Naive thymus-derived CD4-positive, alpha-beta T cell (primary cell): ENCODE measurements around the gene DNAJB7. TPM values are rescaled to one million over a fixed set of nuclear protein-coding genes. Genes with fewer than 3 reads are reported as not detected.

Experiments
- ATAC-seq: fragments of 150-1000 bp; cut with Tn5 transposase; 2 replicates; pipeline ENCODE4 v1.10.0; 2021; ENCODE audit warnings: mild to moderate bottlenecking, moderate library complexity
- CTCF ChIA-PET: fragments of 350-600 bp; sonication (Branson Sonifier 250); formaldehyde crosslinking; loops from one replicate; lab custom pipeline; 2021; ENCODE audit warnings: antibody characterized with exemption; lab: Charles Lee
- POLR2A ChIA-PET: fragments of 350-600 bp; sonication (Branson Sonifier 250); formaldehyde crosslinking; loops from one replicate; lab custom pipeline; 2021; ENCODE audit warnings: antibody characterized with exemption, inconsistent platforms; lab: Charles Lee
- DNase-seq, 9 donors: peaks; one replicate each; pipeline versions ENCODE4 v3.0.0 to v3.0.0-alpha.2; 2020 to 2022; ENCODE audit warnings: mixed read lengths in 1 of 9
- H3K27ac ChIP-seq: one replicate; pipeline ENCODE4 v1.7.0; 2013; ENCODE audit warnings: mild to moderate bottlenecking, low read depth, low read length, moderate library complexity
- H3K27me3 ChIP-seq, 2 donors: one replicate each; pipeline ENCODE4 v1.7.0; 2013; ENCODE audit warnings: low read length in 2 of 2, mild to moderate bottlenecking in 2 of 2, moderate library complexity in 2 of 2; ENCODE audit not compliant: control insufficient read depth in 2 of 2, insufficient read depth in 2 of 2
- H3K36me3 ChIP-seq, 3 experiments: 1 replicate in 2 of 3; 2 replicates in 1 of 3; pipeline ENCODE4 v1.7.0; 2013; ENCODE audit warnings: low read length in 3 of 3, mild to moderate bottlenecking in 3 of 3, moderate library complexity in 1 of 3; ENCODE audit not compliant: insufficient read depth in 3 of 3, control insufficient read depth in 2 of 3
- H3K4me1 ChIP-seq, 2 donors: one replicate each; pipeline ENCODE4 v1.7.0; 2013; ENCODE audit warnings: low read length in 2 of 2, mild to moderate bottlenecking in 2 of 2, moderate library complexity in 1 of 2; ENCODE audit not compliant: control insufficient read depth in 2 of 2, insufficient read depth in 2 of 2
- H3K4me3 ChIP-seq: 2 replicates; pipeline ENCODE4 v1.7.0; 2013; ENCODE audit warnings: mild to moderate bottlenecking, low read length
- H3K9me3 ChIP-seq, 3 experiments: 1 replicate in 2 of 3; 2 replicates in 1 of 3; pipeline ENCODE4 v1.7.0; 2013; ENCODE audit warnings: low read length in 3 of 3; ENCODE audit not compliant: control insufficient read depth in 2 of 3
- H3K27ac Mint-ChIP-seq, 9 donors: one replicate each; pipeline ENCODE4 v1.8.0; 2020 to 2022; ENCODE audit warnings: mixed read lengths in 9 of 9, mild to moderate bottlenecking in 8 of 9, moderate library complexity in 5 of 9, inconsistent platforms in 2 of 9
- H3K27me3 Mint-ChIP-seq, 5 donors: one replicate each; pipeline ENCODE4 v1.8.0; 2021 to 2022; ENCODE audit warnings: mixed read lengths in 5 of 5, mild to moderate bottlenecking in 1 of 5
- H3K36me3 Mint-ChIP-seq, 5 donors: one replicate each; pipeline ENCODE4 v1.8.0; 2020 to 2022; ENCODE audit warnings: mixed read lengths in 5 of 5, mild to moderate bottlenecking in 3 of 5, inconsistent platforms in 1 of 5
- H3K4me1 Mint-ChIP-seq, 7 donors: one replicate each; pipeline ENCODE4 v1.8.0; 2020 to 2022; ENCODE audit warnings: mixed read lengths in 7 of 7, mild to moderate bottlenecking in 3 of 7, inconsistent platforms in 1 of 7
- H3K4me3 Mint-ChIP-seq, 10 donors: one replicate each; pipeline ENCODE4 v1.8.0; 2020 to 2022; ENCODE audit warnings: mild to moderate bottlenecking in 10 of 10, mixed read lengths in 10 of 10, moderate library complexity in 6 of 10, inconsistent platforms in 2 of 10
- H3K9me3 Mint-ChIP-seq, 11 donors: one replicate each; pipeline ENCODE4 v1.8.0; 2020 to 2022; ENCODE audit warnings: mixed read lengths in 11 of 11, mild to moderate bottlenecking in 4 of 11, inconsistent platforms in 1 of 11, moderate library complexity in 1 of 11
- intact Hi-C, 2 donors: fragments of 100-400 bp; cut with micrococcal nuclease; formaldehyde crosslinking; loops; one replicate each; pipeline ENCODE4 v1.15.1; 2023
- microRNA-seq: library from miRNA; unstranded; fragments of <30 nt; microRNA quantifications from one replicate; pipeline ENCODE4 v1.2.0, GENCODE V29; 2022; ENCODE audit warnings: borderline microRNAs expressed
- polyA plus RNA-seq, 2 donors: library from polyadenylated mRNA; unstranded; fragments of 300-500 nt; fragmentation: Illumina TruSeq; gene quantifications; one replicate each; pipeline ENCODE4 v1.2.3, GENCODE V29; 2021
- total RNA-seq, 6 experiments: library from RNA in 5 of 6; stranded (reverse) in 5 of 6; gene quantifications; 1 replicate in 5 of 6; 2 replicates in 1 of 6; pipeline ENCODE4 v1.2.3 and lab custom pipeline; 2021 to 2026

The DNAJB7 gene
- total and polyA plus RNA-seq, 7 experiments from 2014 or later = 0.10 to 0.15 TPM; not detected in 5

- Mint-ChIP-seq H3K27me3 (no peaks in the 10 kb centered on the region), H3K9me3 (no peaks in the 10 kb centered on the region), H3K36me3 (peaks cover 0 to 14% (median 6%) of the 10 kb centered on the region in 5 donors), H3K4me3 (peak within 1 kb of the TSS; percentile 79 to 99 (median 93)), H3K27ac (peak within 1 kb of the TSS; percentile 57 to 96 (median 88)), H3K4me1 (peaks cover 22 to 42% (median 37%) of the 10 kb centered on the region in 7 donors)
- ChIA-PET POLR2A (interaction anchor here (0.6 to 1.1 kb wide), 4 partner anchors 12 to 1829 kb away, joined by 3 to 4 read pairs (median 3); no protein-coding TSS in a partner anchor), CTCF (interaction anchor here (0.5 to 2.2 kb wide), 6 partner anchors 19 to 187 kb away, joined by 3 to 12 read pairs (median 4); partner anchors contain the start of genes ST13 and XPNPEP3)
- H3K4me1 ChIP-seq = peaks cover 9 to 26% of the 10 kb centered on the region in 2 donors
- intact Hi-C loops = loop anchor here (1.0 to 5.0 kb wide), 11 partner anchors 37 to 802 kb away; partner anchors contain the start of genes MRTFA (in 2 of the 2), ST13 (in 2 of the 2), DESI1 (in 1 of the 2) and EP300 (in 1 of the 2)
- H3K27me3 ChIP-seq = no peaks in the 10 kb centered on the region
- peak within 1 kb of the TSS; percentile 100 for H3K4me3 ChIP-seq
- DNase-seq (peak; percentile 71 to 88 (median 82)), ATAC-seq (peak; percentile 95)
- peak within 1 kb of the TSS; percentile 86 for H3K27ac ChIP-seq
- H3K36me3 ChIP-seq = peaks cover 0 to 9% (median 0%) of the 10 kb centered on the region in 3 experiments
- H3K9me3 ChIP-seq = no peaks in the 10 kb centered on the region
Observed at GRCh38 chr22:40818747-40819598, 42.9 kb downstream of the DNAJB7 start, which contains the start of gene SLC25A17. Gene SLC25A17, minus strand, starts transcription at chr22:40819346. Its CDS starts 98 bp downstream, at chr22:40819248.

GRCh38 chr22:40818192-40818746 is 43.6 kb downstream of the DNAJB7 start:
- peaks cover 0 to 15% (median 7%) of the 10 kb centered on the region in 5 donors for H3K36me3 Mint-ChIP-seq
- H3K27ac ChIP-seq = peak overlapping the region; percentile 86

GRCh38 chr22:40817737-40818136 is 44.2 kb downstream of the DNAJB7 start:
- DNase-seq (no peak), ATAC-seq (no peak)
- H3K27me3 ChIP-seq = no peaks in the 10 kb centered on the region
- ChIA-PET CTCF (interaction anchor here (0.6 to 2.2 kb wide), 4 partner anchors 20 to 135 kb away, joined by 3 to 10 read pairs (median 4); partner anchors contain the start of genes ST13 and XPNPEP3), POLR2A (no interaction called here)
- peak overlapping the region in 8 of 9 donors; percentile 57 to 96 (median 82) for H3K27ac Mint-ChIP-seq
- H3K4me3 ChIP-seq = peak overlapping the region; percentile 100
- H3K27ac ChIP-seq = no peak overlapping the region
- no peaks in the 10 kb centered on the region for H3K9me3 ChIP-seq
- peaks cover 0 to 4% (median 0%) of the 10 kb centered on the region in 3 experiments for H3K36me3 ChIP-seq
- intact Hi-C loops = loop anchor here in 1 of 2 donors (2.0 to 5.0 kb wide), 4 partner anchors 50 to 447 kb away; partner anchors contain the start of genes EP300 and SGSM3
- no peaks in the 10 kb centered on the region for H3K9me3 Mint-ChIP-seq
- no peaks in the 10 kb centered on the region for H3K27me3 Mint-ChIP-seq
- H3K4me1 ChIP-seq = peaks cover 9 to 26% of the 10 kb centered on the region in 2 donors
- H3K4me1 Mint-ChIP-seq = peaks cover 22 to 45% (median 40%) of the 10 kb centered on the region in 7 donors
- H3K36me3 Mint-ChIP-seq = peaks cover 0 to 15% (median 7%) of the 10 kb centered on the region in 5 donors
- H3K4me3 Mint-ChIP-seq = peak overlapping the region; percentile 79 to 99 (median 93)

More at GRCh38 chr22:40818192-40818746, 43.6 kb downstream of the DNAJB7 start:
- ATAC-seq (no peak), DNase-seq (peak in 6 of 9 donors; percentile 4 to 30 (median 20))
- peak overlapping the region; percentile 100 for H3K4me3 ChIP-seq
- ChIA-PET CTCF (interaction anchor here (0.5 to 2.2 kb wide), 5 partner anchors 19 to 186 kb away, joined by 3 to 10 read pairs (median 4); partner anchors contain the start of genes ST13 and XPNPEP3), POLR2A (interaction anchor here (0.6 kb wide), 1 partner anchor 15 kb away, joined by 4 read pairs; no protein-coding TSS in a partner anchor)
- no peaks in the 10 kb centered on the region for H3K27me3 Mint-ChIP-seq
- no peaks in the 10 kb centered on the region for H3K9me3 ChIP-seq
- peak overlapping the region; percentile 57 to 96 (median 88) for H3K27ac Mint-ChIP-seq
- peaks cover 22 to 45% (median 40%) of the 10 kb centered on the region in 7 donors for H3K4me1 Mint-ChIP-seq
- H3K9me3 Mint-ChIP-seq = no peaks in the 10 kb centered on the region
- H3K36me3 ChIP-seq = peaks cover 0 to 9% (median 0%) of the 10 kb centered on the region in 3 experiments
- H3K4me3 Mint-ChIP-seq = peak overlapping the region; percentile 79 to 99 (median 93)
- no peaks in the 10 kb centered on the region for H3K27me3 ChIP-seq
- intact Hi-C loops = loop anchor here in 1 of 2 donors (2.0 to 5.0 kb wide), 4 partner anchors 51 to 447 kb away; partner anchors contain the start of genes EP300 and SGSM3
- H3K4me1 ChIP-seq = peaks cover 9 to 26% of the 10 kb centered on the region in 2 donors

- peaks cover 0 to 6% (median 0%) of the 10 kb centered on the region in 3 experiments for H3K36me3 ChIP-seq
- Mint-ChIP-seq H3K27ac (no peak overlapping the region), H3K27me3 (no peaks in the 10 kb centered on the region), H3K36me3 (peaks cover 0 to 19% (median 11%) of the 10 kb centered on the region in 5 donors), H3K9me3 (peaks cover 0 to 2% (median 0%) of the 10 kb centered on the region in 11 donors), H3K4me1 (peaks cover 28 to 51% (median 46%) of the 10 kb centered on the region in 7 donors), H3K4me3 (no peak overlapping the region)
- peaks cover 9 to 18% of the 10 kb centered on the region in 2 donors for H3K4me1 ChIP-seq
- DNase-seq (no peak), ATAC-seq (no peak)
- H3K27me3 ChIP-seq = no peaks in the 10 kb centered on the region
- no peaks in the 10 kb centered on the region for H3K9me3 ChIP-seq
- ChIA-PET CTCF (interaction anchor here (1.4 kb wide), 1 partner anchor 16 kb away, joined by 5 read pairs; no protein-coding TSS in a partner anchor), POLR2A (no interaction called here)
- H3K4me3 ChIP-seq = no peak overlapping the region
- intact Hi-C loops = no loop called here
- H3K27ac ChIP-seq = no peak overlapping the region
Observed at GRCh38 chr22:40813912-40814315, 48.0 kb downstream of the DNAJB7 start.

Small RNA genes lying within 50 kb of the gene (microRNA-seq; reads per million reads assigned to microRNA genes)
- 2.1 reads per million for gene MIR4766

Other genes starting within 250 kb of the DNAJB7 start
- gene MRTFA, start 225.4 kb downstream of the DNAJB7 start, total RNA-seq = 100 to 1,000 TPM in 3 of 5 experiments, 10 to 100 TPM in 2; 64.0 to 114 (median 104) TPM
- 10 to 100 TPM; 17.6 to 35.4 TPM for gene MRTFA, start 225.4 kb downstream of the DNAJB7 start, polyA plus RNA-seq
- not detected for gene MCHR1, start 182.6 kb downstream of the DNAJB7 start, total RNA-seq
- not detected for gene MCHR1, start 182.6 kb downstream of the DNAJB7 start, polyA plus RNA-seq
- gene SLC25A17, start 42.8 kb downstream of the DNAJB7 start, total RNA-seq = 10 to 100 TPM in 3 of 5 experiments, 1 to 10 TPM in 2; 6.8 to 22.1 (median 13.1) TPM
- 10 to 100 TPM; 16.8 to 24.9 TPM for gene SLC25A17, start 42.8 kb downstream of the DNAJB7 start, polyA plus RNA-seq
- gene ST13, start 5.5 kb downstream of the DNAJB7 start, total RNA-seq = 100 to 1,000 TPM; 126 to 247 (median 185) TPM
- 100 to 1,000 TPM; 222 to 305 TPM for gene ST13, start 5.5 kb downstream of the DNAJB7 start, polyA plus RNA-seq
- gene XPNPEP3, start 5.0 kb downstream of the DNAJB7 start, total RNA-seq = 10 to 100 TPM; 14.4 to 21.8 (median 19.0) TPM
- gene XPNPEP3, start 5.0 kb downstream of the DNAJB7 start, polyA plus RNA-seq = 10 to 100 TPM; 16.2 to 17.8 TPM
- 10 to 100 TPM; 28.9 to 91.3 (median 32.7) TPM for gene RBX1, start 89.3 kb upstream of the DNAJB7 start, total RNA-seq
- gene RBX1, start 89.3 kb upstream of the DNAJB7 start, polyA plus RNA-seq = 100 to 1,000 TPM; 109 to 171 TPM
- gene EP300, start 230.5 kb upstream of the DNAJB7 start, total RNA-seq = 100 to 1,000 TPM in 4 of 5 experiments, 10 to 100 TPM in 1; 89.3 to 155 (median 117) TPM
- 10 to 100 TPM; 13.3 to 19.5 TPM for gene EP300, start 230.5 kb upstream of the DNAJB7 start, polyA plus RNA-seq